GM12872 (cell line): Measurements from ENCODE around the gene CREB3L2.

Experiments used
- TF ChIP-seq, protein P1 (sequence below): IDR thresholded peaks from 3 replicates; pipeline ENCODE4 v1.5.1; 2011; ENCODE audit warnings: low read depth, mild to moderate bottlenecking, low read length, moderate library complexity; ENCODE audit not compliant: insufficient read depth

The CREB3L2 gene

DNA sequence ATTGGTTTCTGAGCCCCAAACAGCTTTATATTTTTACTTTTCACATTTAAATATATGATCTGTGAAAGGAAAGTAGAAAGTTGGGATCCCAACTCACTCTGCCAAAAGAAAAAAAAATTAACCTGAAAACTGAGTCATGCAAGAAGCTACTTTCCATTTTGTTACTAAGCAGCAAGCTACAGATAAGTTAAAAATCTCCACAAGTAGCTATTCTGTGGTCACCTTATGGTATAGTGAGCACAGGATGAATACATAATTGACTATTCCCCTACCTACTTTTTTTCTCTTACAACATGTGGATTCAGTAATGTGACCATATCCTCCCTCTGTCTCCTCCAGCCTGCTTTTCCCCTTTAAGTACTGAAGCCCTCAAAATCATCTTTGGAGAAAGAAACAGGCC lies 30.3 kb upstream of the CREB3L2 start:
- TF ChIP-seq, protein P1, sequence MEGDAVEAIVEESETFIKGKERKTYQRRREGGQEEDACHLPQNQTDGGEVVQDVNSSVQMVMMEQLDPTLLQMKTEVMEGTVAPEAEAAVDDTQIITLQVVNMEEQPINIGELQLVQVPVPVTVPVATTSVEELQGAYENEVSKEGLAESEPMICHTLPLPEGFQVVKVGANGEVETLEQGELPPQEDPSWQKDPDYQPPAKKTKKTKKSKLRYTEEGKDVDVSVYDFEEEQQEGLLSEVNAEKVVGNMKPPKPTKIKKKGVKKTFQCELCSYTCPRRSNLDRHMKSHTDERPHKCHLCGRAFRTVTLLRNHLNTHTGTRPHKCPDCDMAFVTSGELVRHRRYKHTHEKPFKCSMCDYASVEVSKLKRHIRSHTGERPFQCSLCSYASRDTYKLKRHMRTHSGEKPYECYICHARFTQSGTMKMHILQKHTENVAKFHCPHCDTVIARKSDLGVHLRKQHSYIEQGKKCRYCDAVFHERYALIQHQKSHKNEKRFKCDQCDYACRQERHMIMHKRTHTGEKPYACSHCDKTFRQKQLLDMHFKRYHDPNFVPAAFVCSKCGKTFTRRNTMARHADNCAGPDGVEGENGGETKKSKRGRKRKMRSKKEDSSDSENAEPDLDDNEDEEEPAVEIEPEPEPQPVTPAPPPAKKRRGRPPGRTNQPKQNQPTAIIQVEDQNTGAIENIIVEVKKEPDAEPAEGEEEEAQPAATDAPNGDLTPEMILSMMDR = no peak

DNA sequence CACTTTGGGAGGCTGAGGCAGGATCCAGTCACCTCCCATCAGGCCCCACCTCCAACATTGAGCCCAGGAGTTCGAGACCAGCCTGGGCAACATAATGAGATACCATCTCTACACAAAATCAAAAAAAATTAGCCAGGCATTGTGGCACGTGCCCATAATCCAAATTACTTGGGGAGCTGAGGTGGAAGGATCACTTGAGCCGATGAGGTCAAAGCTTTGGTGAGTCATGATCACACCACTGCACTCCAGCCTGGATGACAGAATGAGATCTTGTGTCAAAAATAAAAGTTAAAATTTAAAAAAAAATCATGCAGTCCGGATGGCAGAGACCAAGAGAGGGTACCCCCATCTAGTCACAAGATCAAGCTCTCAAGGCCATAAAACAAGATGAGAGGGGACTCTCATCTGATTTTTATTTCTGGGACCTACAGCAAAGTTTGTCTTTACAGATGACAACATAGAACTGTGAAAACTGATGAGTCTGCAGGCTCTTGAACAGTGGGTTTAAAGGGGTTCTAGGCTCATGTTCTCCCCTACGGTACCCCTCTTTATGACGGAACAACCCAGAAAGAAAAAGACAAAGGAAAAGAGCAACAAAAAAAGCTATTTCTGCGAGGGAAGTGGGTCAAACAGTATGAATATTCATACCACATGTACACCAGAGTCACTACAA lies 28.9 kb upstream of the CREB3L2 start:
- TF ChIP-seq, protein P1 = no peak

DNA sequence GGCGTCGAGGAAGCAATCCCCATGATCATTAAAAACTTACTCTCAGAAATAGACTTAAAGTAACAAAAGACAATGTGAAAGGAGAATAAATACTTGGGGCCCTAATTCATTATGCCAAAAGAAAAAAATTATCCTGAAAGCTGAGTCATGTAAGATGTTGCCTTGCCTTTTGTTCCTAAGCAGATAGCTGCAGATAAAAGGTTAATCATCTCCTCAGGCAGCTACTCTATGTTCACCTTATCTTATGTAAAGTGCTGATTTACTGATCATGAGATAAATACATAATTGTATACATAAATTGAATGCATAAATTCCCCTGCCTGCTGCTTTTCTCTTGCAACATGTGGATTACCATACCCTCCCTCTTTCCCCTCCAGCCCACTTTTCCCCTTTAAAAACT lies 28.1 kb upstream of the CREB3L2 start:
- TF ChIP-seq, protein P1 = no peak

DNA sequence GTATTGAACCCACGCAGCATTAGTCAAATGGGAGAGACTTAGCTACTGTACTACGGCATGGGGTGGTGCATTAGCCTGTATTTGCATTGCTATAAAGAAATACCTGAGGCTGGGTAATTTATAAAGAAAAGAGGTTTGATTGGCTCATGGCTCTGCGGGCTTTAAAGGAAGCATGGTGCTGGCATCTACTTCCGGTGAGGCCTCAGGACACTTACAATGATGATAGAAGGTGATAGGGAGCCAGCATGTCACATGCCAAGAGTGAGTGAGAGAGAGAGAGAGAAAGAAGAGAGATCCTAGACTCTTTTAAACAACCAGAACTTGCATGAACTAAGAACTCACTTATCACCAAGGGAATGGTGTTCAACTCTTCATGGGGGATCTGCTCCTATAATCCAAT lies 27.2 kb upstream of the CREB3L2 start:
- TF ChIP-seq, protein P1 = no peak

DNA sequence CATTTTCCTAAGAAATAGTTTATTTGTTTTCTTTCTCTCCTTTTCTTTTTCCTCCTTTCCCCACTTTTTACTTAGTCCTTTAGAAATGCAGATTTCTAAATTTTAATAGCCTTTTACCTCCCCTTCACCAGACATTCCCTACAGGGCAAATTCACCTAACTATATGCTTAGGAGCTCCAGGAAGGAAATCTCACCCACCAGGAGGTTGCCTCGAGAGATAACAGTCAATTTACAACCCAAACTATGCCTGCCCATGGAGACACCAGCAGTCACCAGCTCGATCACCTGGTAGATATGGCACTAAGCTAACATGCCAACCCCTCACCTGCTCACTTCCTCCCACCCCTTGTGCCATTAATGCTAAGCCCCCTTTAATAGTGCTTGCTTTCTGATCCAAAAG lies 25.2 kb upstream of the CREB3L2 start:
- TF ChIP-seq, protein P1 = no peak

DNA sequence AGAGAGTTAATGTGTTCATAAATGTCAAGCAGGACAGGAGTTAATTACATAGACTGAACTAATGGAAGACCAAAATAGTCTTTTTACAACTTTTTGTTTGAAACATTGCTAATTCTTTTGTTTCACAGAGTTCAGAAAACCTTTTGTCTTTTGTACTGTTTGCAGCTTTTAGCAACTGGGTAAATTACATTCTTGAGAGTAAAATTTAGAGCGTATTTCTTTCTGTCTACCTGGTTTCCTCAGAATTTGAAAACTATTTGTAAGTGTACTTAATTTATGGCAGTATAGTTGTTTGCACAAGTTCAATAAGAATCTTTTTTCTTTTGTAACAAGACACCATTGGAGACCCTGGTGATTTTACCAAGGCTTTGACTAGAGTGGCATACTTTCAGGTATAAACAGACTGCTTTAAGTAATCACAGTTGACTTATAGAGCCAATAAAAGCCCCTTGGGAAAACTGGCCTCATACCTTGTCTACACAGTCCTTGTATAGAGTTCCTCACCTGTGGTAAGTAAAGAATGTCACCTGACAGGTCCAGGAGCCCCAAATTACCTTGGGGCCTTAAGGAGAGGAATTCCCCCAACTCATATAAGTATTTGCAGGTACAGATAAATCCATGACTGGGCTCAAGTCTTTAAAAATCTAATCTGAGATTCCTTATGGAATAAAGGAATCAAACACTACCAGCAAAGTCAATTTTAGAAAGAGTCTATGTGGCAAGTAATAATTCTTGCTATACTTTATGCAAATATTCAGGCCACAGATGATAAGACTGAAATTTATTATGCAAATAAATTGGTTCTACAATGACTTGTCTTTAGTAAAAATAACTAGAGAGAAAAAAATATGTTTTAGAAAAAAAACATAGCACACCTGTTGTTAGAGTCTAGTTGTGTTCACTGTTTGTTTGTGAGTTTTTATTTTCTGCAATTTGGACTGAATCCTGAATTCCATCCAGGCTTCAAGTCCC lies 23.6 kb upstream of the CREB3L2 start:
- TF ChIP-seq, protein P1 = no peak

DNA sequence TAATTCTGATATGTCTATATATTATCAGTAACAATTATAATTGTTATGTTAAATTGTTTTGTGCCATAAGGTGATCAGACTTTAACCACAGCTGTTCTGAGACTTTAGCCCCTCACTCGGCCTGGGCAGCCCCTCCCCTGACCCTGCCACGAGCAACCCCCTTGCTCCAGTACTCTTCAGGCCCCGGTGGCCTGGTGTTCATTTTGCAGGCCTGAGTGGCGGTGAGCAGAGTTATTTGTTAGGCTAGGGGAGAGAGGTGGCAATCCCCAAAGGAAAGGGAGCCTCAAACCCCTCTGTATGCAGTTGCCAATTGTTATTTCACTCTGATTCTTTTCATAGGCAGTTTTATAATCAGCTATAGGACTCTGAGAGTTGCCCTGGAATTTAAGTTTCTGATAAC lies 22.9 kb upstream of the CREB3L2 start:
- TF ChIP-seq, protein P1 = no peak
